ENCODE results near the gene CALM1.

CALM1 gene
- 367 to 794 (median 645) reads per million in 18 experiments for total RNA-seq

DNA sequence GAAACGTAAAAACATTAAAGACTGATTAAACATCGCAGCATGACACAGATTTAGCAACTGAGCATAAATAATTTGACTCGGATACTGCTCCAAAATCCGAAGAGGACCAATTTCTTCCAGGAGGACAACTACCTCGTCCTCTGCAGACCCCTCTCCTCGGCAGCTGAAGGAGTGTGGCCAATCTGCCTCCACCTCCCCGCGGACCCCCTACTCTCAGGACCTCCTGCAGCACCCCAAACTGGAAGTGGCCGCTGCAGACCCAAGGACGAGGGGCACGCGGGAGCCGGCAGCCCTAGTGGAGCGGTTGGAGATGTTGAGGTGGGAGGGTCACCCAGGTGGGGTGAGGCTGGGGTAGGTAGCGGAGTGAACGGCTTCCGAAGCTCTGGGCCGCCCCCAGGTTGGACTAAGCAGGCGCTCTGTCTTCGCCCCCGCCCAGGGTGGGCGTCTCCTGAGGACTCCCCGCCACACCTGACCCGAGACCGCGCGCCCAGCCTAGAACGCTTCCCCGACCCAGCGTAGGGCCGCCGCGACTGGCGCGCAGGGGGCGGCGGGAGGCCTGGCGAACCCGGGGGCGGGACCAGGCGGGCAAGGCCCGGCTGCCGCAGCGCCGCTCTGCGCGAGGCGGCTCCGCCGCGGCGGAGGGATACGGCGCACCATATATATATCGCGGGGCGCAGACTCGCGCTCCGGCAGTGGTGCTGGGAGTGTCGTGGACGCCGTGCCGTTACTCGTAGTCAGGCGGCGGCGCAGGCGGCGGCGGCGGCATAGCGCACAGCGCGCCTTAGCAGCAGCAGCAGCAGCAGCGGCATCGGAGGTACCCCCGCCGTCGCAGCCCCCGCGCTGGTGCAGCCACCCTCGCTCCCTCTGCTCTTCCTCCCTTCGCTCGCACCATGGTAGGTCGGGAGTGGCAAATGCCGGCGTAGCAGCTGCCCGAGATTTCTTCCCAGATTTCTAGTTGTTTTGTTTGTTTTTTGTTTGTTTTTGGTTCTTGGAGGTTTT is at the start of gene CALM1:
Gene CALM1 (plus strand): TSS at position 689 of the 999 bp plus-strand sequence. CDS start 202 bp downstream, at position 891.
- DNase-seq, result peak; percentile 87 to 93

DNA sequence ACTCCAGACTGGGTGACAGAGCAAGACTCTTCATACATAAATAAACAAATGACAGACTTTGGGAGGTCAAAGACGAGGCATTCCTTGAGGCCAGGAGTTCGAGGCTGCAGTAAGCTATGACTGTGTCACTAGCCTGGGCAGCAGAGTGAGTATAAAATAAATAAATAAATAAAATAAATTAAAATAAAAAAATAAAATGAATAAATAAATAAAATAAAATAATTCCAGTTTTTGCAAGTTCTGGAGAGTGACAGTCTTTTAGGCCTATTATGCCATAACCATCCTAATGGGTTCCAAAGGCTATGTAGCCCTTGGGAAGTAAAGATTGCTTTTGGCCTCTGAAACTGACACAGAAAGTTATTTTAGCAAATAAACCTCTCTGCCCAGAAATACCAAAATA is 48.6 kb upstream of the CALM1 start:
- no peak for DNase-seq

GRCh38 chr14:90349739-90350138 is 47.1 kb upstream of the CALM1 start:
- DNase-seq, result peak in 1 of 2 donors; percentile 26

DNA sequence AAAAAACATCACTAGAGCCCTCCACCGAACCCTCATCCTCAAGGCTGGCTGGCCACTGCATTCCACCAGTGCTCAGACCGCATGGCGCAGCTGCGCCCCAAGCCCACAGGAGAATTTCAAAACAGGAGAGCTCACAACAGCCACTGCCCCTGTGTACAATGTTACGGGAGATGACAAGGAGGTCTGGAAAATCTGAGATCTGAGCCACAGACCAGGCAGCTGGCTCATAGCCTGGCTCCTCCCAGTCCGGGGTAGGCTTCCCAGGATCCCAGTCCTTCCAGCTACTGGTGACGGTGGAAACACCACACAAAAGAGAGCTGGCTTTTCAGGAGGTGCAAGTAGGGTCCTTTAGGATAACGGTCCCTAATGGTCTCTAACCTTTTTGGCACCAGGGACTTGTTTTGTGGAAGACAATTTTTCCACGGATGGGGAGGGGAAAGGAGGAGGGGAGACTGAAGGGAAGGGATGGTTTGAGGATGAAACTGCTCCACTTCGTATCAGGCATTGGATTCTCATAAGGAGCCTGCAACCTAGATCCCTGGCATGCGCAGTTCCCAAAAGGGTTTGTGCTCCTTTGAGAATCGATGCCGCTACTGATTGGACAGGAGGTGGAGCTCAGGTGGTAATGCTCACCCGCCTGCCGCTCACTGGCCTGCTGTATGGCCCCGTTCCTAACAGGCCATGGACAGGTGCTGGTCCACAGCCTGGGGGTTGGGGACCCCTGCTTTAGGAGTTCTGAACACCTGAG is 42.1 kb upstream of the CALM1 start:
- no peak for DNase-seq

- DNase-seq, result no peak
These were observed 41.0 kb upstream of the CALM1 start for GRCh38 chr14:90355540-90356518.

GRCh38 chr14:90356925-90357324 is 39.9 kb upstream of the CALM1 start:
- no peak for DNase-seq

GRCh38 chr14:90358359-90358758 is 38.5 kb upstream of the CALM1 start:
- no peak for DNase-seq

DNA sequence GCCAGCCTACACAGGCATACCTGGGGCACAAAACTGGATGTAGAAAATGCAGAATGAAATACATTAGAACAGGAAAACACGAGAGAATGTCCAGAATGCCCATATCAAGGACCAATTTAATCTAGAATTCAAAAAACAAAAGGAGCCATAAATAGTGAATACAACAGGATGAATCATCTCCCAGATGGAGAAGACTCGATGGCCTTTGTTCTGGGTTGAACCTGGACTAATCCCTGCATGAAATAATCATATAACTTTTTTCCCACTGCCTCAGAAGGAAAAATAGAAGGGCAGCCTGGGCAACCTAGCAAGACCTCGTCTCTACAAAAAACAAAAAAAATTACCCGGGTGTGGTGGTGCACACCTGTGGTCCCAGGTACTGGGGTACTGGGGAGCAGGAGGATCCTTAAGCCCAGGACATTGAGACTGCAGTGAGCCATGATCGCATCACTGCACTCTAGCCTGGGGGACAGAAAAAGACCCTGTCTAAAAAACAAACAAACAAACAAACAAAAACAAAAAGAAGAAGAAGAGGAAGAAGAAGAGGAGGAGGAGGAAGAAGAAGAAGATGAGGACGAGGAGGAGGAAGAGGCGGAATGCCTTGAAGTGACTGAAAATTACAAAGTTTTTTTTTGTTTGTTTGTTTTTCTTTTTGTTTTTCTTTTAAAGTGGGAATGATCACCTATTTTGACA is 34.8 kb upstream of the CALM1 start:
- no peak for DNase-seq

DNA sequence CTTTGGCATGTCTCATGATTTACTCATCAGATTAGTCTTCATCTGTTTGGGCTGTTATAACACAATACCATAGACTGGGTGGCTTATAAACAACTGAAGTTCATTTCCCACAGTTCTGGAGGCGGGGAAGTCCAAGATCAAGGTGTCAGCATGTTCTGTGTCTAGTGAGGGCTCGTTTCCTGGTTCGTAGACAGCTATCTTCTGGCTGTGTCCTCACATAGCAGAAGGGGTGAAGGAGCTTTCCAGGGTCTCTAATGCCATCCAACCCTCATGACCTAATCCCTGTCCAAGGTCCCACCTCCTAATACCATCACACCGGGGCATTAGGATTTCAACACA is 34.3 kb upstream of the CALM1 start:
- no peak for DNase-seq

DNA sequence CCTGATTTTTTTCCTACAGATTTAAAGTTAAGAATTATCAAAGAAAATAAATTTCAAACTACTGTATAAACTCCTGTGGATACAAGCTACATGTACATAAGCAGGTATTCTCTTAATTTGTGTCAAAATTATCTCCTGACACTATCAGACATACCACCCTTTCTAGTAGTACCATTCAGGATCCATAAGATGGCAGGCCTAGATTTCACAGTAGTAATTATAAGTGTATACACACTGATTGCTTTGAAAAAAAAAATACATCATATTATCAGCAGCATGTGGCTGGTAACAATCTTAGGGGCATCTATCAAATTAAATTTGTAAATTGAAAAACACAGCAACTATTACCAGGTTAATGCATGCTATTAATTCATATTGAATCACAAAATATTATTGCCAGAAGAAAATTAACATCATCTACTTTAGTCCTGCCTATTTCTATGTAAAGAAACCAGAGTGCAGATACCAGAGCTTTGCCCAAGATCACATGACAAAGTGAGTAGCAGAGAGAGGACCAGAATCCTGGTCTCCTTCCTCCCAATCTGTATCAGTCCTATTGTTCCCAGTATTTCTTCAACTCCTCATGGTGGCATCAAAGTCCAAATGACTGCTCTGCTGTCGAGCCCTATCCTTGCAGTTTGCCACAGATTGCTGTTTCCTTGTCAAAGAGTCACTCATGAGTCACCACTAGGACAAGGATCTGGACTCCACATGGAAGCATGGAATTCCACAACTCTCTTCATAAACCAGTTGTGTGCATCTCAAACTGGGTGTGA is 27.7 kb upstream of the CALM1 start:
- DNase-seq, result no peak

DNA sequence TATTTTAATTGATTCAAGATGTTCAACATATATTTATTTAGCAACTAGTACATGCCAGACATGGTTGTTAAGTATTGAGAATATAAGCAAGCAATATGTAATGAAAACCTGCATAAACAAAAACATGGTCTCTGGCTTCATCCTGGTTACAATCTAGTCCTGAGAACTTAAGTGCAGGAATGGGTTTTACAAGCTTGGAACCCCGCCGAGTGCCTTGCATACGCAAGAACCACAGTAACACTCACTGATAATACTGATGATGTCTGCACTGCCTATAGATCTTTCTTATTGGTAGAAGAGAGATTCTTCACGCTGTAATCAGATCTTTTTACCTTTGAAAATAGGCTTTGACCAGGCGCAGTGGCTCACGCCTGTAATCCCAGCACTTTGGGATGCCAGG is 22.9 kb upstream of the CALM1 start:
- no peak for DNase-seq

DNA sequence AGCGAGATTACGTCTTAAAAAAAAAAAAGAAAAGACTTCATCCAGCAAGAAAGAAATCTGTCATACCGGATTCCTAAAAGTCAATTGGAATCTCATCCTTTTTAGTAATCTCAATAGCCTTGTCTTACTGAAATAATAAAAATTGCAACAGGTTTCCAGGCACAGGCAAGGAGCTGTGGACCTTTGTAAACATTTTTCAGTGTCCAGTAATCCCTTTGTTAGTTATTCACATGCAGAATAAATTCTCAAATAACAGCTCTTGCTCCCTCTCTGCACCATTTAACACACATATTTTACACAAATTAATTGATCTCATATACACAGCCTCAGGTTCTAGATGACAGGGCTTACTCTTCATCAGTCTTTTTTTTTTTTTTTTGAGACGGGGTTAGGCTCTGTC is 22.0 kb upstream of the CALM1 start:
- DNase-seq, result no peak

- DNase-seq, result no peak
These were observed 20.9 kb upstream of the CALM1 start for GRCh38 chr14:90375934-90376333.

DNA sequence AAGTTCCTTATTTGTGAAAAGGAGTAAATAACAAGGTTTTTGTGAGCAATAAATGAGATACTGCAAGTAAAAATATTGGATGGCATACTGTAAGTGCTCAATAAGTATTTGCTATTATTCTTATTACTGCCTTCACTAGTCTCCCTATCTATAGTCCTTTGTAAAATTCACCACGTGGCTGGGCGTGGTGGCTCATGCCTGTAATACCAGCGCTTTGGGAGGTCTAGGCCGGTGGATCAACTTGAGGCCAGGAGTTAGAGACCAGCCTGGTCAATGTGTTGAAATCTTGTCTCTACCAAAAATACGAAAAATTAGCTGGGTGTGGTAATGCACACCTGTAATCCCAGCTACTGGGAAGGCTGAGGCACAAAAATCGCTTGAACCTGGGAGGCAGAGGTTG is 18.6 kb upstream of the CALM1 start:
- DNase-seq, result no peak

DNA sequence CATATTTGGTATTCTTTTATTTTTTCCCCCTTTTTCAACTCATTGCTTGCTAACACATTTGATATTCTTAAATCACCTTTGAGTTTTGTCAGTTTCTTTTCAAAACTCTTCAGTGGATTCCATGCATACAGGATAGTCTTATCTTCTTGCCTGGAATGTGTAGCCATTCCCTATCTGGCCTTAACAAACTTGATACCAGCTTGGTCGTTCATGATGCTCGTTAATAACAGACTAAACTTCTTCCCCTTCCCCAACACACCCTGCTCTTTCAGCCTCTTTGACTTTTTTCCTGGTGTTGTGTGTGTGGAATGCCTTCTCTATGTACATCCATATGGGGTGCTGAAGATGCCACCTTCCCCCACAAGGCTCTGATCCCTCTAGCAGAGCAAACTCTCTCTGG is 17.7 kb upstream of the CALM1 start:
- no peak for DNase-seq

- peak in 1 of 2 donors; percentile 5 for DNase-seq
These were observed 15.6 kb upstream of the CALM1 start for GRCh38 chr14:90381011-90381786.

GRCh38 chr14:90381999-90382451 is 14.8 kb upstream of the CALM1 start:
- no peak for DNase-seq

- peak; percentile 59 to 74 for DNase-seq
These were observed 14.2 kb upstream of the CALM1 start for GRCh38 chr14:90382491-90383125.

GRCh38 chr14:90383126-90383730 is 13.6 kb upstream of the CALM1 start:
- DNase-seq, result peak; percentile 100
